Epidermal melanocyte (primary cell): ENCODE results near the gene PCK2.
"Not testable (repeated sequence)": the region's sequence is repeated elsewhere in the genome, so short reads cannot be mapped to it uniquely, and the experiment has no call there.

Experiments
- DNase-seq: peaks from one replicate; pipeline ENCODE4 v3.0.0; 2011; ENCODE audit warnings: low spot score; ENCODE audit not compliant: insufficient read length

PCK2 gene

DNA sequence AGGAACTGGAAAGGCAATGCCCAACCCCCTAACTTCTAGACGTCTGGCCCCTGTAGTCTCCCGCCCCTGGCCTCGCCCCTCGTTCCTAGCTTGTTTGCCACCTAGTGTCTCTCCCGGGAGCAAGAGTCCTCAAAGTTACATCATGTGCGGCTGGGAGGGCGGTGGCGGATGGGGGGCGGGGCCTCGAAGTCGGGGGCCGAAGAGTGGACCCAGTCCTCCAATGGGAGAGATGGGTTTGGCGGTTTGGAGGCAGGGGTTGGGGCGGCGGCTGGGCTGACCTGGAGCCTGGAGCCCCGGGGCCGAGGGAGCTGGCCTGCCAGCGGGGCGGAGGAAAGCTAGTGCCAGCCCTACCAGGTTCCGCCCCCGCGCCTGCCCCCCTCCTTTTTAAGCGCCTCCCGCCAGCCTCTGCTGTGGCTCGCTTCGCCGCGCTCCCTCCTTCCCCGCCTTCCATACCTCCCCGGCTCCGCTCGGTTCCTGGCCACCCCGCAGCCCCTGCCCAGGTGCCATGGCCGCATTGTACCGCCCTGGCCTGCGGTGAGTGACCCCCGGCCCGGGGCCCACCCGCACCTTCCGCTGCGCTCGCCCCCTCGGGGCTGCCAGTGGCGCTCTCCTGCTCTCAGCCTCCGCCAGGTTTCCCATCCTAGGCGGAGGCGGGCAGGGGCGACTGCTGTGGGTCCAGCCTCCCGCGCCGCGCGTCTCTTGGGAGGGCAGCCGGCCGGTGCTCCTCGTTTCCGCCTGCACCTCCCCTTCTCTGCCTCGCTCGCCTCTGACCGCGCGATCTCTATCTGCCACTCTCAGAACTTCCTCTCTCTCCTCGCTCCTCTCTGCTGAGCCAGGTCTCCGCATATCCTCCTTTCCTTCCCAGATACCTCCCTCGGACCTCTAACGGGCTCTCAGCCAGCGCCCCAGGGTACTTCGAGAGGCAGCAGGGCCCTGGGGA is at the start of gene PCK2:
PCK2 (plus strand) TSS at position 411 of the 940 bp plus-strand sequence; CDS start at position 506, 95 bp downstream.
- peak; percentile 91 for DNase-seq

DNA sequence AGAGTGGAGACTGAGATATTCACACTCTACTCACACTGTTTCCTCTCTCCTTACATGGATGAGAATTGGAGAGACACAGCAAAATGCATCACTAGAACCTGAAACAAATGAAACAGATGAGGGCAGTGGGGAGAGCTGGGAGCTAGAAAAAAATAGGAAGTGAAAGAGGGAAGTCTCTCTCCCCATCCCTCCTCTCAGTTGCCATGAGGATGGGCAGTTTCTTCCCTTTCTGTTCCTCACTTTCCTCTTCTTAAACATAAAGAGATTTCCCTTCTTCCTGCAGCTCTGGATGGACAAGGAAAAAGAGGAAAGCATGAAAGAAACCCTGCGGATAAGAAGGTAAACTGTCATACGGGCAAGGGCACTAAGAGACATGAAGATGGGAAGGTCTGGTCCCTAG is 45.1 kb upstream of the PCK2 start:
- DNase-seq = not testable (repeated sequence)

DNA sequence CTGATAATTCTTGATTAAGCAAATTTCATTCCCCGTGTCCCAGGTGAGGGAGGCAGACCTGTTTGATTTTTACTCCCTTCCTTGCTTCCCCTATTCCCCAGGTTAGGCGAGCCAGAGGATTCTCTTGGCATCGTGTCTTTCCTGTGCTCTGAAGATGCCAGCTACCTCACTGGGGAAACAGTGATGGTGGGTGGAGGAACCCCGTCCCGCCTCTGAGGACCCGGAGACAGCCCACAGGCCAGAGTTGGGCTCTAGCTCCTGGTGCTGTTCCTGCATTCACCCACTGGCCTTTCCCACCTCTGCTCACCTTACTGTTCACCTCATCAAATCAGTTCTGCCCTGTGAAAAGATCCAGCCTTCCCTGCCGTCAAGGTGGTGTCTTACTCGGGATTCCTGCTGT is 43.4 kb upstream of the PCK2 start:
- peak; percentile 4 for DNase-seq

DNA sequence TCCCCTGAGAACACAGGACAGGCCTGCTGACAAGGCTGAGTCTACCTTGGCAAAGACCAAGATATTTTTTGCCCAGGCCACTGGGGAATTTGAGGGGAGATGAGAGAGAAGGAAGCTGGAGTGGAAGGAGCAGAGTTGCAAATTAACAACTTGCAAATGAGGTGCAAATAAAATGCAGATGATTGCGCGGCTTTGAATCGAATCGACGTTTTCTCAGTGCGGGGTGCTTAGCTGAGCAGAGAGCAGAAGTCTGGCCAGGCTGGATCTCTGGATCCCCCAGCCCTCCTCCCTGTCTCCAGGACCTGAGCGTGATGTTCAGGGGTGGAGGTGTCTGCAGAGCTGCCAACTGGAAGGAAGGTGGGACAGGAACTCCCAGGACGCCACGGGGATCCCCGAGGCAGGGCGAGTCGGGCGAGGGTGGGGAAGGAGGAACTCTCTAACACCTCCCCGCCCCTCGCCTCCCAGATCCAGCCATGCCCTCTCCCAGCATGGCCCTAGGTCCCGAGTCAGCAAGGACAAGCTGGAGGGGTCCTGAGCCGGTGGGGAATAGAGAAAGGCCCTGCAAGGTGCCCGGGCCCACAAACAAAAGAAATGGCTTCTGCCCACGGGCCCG is 42.8 kb upstream of the PCK2 start:
- DNase-seq = peak; percentile 4

DNA sequence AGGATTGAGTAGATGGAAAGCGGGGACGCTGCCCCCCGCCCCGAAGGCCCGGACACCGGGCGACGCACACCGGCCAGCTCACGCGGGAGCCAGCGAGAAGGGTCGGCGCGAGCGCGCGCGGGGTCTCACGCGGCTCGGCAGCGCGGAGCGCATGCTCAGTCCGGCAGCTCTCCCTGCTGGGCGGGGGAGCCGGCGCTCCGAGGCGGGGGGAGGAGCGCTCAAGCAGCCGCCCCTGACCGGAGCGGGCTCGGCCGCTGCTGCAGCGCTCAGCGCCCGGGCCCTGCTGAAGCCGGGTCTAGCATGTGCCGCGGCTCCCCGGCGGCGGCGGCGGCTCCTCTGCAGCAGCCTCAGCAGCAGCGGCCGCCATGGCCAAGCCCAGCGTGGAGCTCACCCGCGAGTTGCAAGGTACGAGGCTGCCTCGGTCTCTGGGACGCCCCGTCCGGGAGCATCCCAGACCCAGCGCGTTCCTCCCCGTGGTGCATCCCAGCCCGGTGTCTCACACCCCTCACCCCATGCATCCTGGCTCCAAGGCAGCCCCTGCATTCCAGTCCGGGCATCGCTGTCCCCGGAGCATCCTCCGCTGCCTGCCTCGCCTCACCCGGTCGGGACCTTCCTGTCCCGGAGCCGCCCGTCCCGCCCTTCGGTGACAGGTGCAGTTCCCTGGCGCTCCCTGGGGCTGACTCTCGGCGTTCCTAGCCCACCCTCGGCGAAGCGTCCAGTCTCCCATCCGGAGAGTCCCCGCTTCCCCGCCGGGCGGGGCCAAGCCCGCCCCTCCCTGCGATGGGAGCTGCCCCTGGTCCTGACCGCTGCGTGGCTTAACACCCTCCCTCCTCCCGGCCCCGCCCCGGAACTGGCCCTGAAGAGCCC is 42.1 kb upstream of the PCK2 start, which contains the start of gene CARMIL3:
CARMIL3 (plus strand) TSS at position 221 of the 867 bp plus-strand sequence; CDS start at position 366, 145 bp downstream.
- DNase-seq = peak; percentile 33

DNA sequence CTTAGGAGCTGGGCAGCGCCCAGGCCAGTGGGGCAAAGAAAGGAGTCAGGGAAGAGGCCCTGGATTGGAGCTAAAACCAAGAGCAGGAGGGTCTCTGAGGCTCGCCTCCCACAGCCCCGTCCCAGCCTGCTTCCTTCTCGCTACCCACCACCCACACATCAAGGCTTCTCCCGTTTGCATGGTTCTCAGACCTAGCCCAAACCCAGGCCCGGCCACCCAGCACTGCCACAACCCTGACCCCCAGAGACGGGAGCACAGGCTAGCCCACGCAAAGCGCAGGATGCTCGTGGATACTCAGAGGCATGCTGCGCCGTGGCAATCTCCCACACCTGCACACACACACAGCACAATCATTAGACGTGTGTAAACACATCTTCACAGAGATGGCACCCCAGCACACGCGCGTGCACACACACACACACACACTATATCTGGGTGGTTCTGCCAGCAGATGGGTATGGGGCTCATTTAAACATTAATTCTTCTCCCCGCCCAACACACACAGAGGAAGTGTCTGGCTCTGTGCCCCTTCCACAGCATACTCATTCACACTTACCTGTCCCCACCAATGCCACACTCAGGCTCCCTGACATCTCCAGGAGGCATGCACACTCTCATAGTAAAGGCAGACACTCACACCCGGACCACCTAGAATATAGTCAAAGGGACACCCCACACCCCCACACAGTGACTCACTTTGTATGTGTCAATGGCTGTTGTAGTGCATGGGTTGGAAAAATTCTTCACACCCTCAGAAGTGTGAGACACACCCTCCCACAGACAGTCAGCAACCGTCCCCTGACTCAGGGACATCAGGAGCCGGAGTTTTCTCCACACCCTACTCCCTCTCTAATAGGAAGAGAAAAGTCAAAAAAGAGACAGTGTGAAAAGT is 41.2 kb upstream of the PCK2 start:
- no peak for DNase-seq

DNA sequence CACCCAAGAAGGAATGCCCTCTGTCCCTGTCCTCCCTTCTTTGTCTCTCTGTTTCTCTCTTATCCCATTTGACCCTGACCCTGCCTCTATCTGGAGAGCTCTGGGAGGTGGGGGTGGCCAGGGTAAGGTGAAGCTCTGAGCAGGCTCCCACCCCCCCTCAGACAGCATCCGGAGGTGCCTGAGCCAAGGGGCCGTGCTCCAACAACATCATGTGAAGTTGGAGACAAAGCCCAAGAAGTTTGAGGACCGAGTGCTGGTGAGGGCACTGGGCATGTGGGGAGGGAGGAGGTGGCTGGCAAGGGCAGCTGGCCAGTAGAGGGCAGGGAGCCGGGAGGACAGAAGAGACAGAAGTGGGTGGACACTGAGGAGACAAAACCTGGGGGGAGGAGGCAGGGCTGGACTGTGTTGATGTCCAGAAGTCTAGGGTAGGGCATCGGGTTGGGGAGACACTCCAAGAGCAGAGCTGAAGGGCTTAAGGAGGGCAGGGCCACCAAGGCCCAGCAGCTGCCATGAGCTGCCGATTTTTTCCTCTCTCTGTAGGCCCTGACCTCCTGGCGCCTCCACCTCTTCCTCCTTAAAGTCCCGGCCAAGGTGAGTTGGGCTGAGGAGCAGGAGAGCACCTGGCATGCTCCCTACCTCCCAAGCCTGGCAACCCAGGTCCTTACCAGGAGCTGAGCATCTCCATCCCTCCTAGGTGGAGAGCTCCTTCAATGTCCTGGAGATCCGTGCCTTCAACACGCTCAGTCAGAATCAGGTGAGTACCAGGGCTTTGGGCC is 40.4 kb upstream of the PCK2 start:
- no peak for DNase-seq

DNA sequence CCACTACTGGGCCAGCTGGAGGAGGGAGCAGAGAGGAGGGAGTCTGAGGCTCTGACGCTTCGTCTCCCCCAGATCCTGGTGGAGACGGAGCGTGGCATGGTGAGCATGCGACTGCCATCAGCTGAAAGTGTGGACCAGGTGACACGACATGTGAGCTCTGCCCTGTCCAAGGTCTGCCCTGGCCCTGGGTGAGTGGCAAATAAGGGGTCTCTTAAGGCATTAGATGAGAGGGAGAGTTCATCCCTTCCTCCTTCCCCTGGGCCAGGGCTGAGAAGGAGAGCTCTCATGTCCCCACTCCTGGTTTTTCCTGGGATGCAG is 39.8 kb upstream of the PCK2 start:
- DNase-seq = no peak

DNA sequence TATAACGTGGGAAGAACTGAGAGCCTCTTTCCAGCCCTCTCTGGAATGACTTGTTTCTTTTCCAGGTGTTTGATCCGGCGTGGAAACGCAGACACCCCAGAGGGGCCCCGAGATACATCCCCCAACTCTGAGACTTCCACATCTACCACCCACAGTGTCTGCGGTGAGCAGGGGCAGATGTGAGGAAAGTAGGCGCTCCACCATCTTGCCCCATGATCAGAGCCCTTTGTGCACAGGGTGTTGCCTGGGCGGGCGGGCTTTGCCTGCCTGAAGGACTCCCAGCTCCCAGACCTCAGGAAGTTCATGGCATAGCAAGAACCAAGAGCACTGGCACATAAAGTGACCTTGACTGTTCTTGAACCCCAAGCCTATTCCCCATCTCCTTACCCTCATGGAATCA is 39.5 kb upstream of the PCK2 start:
- DNase-seq = peak; percentile 7

DNA sequence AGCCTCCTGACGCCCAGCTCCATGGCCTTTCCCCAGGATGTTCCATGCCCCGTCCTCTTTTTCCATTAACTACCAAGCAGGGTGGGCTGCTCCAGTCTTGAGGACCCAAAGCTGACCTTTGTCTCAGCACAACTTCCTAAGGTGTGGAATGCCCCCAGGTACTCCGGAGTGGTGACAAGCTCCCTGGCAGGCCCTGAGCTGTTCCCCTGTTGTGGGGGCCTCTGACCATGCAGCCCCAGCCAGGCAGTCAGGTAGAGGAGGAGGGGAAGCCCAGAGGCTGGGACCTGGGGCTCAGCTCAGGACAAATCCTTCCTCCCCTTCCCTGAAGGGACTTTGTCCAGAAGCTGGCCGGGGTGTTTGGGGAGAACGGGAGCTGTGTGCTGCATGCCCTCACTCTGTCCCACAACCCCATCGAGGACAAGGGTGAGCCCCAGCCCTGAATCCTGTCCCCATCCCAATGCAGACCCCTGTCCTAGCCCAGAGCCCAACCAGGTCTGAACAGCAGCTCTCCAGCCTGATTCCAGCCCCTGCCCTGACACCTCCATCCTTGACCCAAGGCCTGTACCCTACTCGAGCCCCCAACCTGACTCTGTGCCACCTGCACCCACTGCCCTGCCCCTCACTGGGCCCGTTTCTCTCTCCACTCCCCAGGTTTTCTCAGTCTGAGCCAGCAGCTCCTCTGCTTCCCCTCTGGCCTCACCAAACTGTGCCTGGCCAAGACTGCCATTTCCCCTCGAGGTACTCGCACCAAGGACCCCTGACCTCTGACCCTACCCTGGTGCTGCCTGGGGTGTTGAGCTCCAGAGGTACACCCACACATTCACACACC is 37.9 kb upstream of the PCK2 start:
- DNase-seq = peak; percentile 7

DNA sequence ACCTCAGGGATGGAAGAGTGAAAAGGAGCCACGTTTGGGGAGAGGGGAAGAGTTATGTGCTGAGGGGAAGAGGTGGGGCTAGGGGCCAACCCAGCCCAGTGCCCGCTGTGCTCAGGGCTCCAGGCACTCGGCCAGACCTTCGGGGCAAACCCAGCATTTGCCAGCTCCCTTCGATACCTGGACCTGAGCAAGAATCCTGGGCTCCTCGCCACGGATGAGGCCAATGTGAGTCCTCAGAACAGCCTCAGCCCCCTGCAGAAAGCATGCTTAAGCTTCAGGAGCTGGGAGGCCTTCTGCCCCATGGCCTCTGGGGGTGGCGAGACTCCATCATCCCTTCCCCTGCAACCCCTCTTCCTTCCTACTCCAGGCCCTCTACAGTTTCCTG is 37.3 kb upstream of the PCK2 start:
- no peak for DNase-seq

DNA sequence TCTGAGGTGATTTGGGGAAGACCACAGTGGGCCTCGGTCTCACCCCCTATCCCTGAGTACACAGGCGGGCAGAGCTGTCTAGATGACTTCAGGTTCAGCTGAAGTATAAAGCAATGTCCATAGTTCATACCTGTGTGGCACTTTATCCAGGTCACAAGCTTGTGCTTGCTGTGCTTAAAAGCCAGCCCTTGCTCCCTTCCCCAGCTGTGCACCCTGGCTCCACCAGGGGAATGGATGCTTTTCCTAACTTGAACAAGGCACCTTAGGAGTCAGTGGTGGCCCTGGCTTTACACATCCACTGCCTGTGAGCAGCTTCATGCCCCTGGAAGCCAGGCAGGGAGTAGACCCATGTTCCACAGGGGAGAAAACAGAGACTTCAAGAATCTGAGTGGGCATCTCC is 36.8 kb upstream of the PCK2 start:
- DNase-seq = peak; percentile 7

DNA sequence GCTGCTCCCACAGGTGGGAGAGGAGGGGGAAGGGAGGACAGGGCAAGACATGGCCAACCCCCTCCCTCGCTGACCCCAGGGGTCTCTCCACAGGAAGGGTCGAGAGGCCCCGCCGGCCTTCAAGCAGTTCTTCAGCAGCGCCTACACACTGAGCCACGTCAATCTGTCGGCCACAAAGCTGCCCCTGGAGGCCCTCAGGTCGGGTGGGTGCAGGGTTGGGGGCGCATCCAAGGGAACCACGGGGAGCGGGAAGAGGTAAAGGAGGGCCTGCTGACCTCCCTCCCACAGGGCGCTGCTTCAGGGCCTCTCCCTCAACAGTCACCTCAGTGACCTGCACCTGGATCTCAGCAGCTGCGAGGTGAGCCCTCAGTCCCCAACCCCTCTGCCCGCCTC is 36.2 kb upstream of the PCK2 start:
- peak; percentile 8 for DNase-seq

DNA sequence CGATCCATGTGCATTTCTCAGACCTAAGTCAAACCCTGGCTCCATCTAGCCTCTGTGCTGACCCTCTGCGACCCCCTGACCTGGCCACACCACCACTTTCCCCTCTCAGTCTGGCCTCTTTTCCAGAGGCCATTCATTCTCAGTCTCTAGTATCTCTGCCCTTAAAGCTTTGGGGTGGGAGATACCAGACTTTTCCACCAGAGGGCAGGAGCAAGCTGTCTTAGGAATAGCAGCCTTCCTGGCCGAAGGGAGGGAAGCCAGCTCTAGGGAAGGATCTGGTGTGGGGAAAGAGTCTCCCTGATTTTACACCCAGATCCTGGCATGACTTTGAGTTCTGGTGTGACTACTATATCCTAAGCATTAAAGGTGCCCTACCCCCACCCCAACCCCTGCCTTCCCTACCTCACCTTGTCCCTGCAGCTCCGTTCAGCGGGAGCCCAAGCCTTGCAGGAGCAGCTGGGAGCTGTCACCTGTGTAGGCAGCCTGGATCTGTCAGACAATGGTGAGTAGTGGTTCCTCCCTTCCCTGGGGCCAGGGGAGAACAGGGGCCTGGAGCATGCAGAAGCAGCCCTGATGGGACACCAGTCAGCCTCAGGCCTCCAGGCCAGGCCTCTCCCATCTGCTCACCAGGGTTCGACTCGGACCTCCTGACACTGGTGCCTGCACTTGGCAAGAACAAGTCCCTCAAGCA is 35.7 kb upstream of the PCK2 start:
- peak; percentile 96 for DNase-seq

DNA sequence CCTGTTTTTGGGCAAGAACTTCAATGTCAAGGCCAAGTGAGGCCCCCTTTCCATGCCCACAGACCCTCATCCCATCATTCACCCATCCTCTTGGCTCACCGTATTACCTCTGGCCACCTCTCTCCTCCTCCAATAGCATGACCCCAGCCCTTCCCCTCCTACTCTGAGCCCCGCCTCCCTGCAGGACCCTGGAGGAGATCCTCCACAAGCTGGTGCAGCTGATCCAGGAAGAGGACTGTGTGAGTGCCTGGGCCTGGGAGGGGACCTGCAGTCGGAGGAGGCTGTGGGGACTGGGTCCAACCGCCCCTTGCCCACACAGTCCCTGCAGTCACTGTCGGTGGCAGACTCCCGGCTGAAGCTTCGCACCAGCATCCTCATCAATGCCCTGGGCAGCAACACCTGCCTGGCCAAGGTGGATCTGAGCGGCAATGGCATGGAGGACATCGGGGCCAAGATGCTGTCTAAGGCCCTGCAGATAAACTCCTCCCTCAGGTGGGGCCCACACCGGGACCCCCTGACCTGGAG is 35.1 kb upstream of the PCK2 start:
- DNase-seq = no peak

DNA sequence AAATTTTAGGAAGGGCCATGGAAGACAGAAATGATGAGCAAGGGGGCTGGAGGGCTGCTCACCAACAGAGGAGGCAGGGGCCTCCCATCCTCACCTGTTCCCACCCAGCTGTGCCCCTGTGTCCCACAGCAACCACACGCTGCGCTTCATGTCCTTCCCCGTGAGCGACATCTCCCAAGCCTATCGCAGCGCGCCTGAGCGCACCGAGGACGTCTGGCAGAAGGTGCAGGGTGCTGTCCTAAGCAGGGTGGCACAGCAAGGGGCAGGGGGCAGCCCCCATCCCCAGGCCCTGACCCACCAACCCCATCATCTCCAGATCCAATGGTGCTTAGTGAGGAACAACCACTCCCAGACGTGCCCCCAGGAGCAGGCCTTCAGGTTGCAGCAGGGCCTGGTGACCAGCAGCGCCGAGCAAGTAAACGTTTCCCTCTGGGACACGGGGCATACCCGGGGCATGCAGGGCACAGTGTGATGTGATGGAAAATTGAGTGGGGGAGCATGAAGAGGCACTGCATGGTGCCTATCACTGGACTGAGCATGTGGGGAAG is 34.2 kb upstream of the PCK2 start:
- peak; percentile 9 for DNase-seq

DNA sequence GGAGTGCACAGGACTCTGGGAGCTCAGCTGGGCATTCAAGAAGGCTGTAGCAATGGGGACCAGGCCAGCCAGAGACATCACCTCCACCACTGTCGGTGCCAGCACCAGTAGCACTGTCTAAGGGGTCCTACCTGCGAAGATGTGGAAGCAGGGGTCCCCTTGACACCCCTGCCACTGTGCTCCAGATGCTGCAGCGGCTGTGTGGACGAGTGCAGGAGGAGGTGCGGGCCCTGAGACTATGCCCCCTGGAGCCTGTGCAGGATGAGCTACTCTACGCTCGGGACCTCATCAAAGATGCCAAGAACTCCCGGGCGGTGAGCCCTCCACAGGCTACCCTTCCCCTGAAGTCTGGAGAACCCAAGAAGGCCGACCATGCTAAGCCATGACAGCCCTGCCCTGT is 33.7 kb upstream of the PCK2 start:
- no peak for DNase-seq
